H1 (cell line): Measurements from ENCODE around the gene ZCCHC12. TPM values are rescaled to one million over a fixed set of nuclear protein-coding genes. Genes with fewer than 3 reads are reported as not detected.

ENCODE experiments used
- CTCF ChIA-PET: fragments of 300-600 bp; sonication (Branson Sonifier 250); formaldehyde crosslinking; loops from one replicate; lab custom pipeline; 2021; ENCODE audit not compliant: partially characterized antibody; lab: Charles Lee
- POLR2A ChIA-PET: fragments of 300-600 bp; sonication (Branson Sonifier 250); formaldehyde crosslinking; loops from one replicate; lab custom pipeline; 2021; ENCODE audit warnings: inconsistent platforms; ENCODE audit not compliant: partially characterized antibody; lab: Charles Lee
- DNase-seq, 2 experiments: peaks; one replicate each; pipeline versions ENCODE4 v3.0.0 to v3.0.0-alpha.2; 2010 to 2022; ENCODE audit warnings: low spot score in 2 of 2, low read depth in 1 of 2, mixed read lengths in 1 of 2
- FAIRE-seq: peaks from 2 replicates; lab custom pipeline; 2011; peaks lifted over from hg19 to GRCh38; lab: Jason Lieb, UNC
- H2AFZ ChIP-seq: 2 replicates; pipeline ENCODE4 v1.8.1; 2012; ENCODE audit warnings: low read length, inconsistent platforms
- H2AK5ac ChIP-seq: 2 replicates; pipeline ENCODE4 v1.6.1; 2013; ENCODE audit warnings: low read depth, low read length
- H2BK120ac ChIP-seq: replicated peaks from 2 replicates; pipeline ENCODE3; 2013; ENCODE audit warnings: low read depth, low read length, inconsistent platforms
- H2BK12ac ChIP-seq: 2 replicates; pipeline ENCODE4 v1.6.1; 2013; ENCODE audit warnings: low read depth, low read length
- H2BK15ac ChIP-seq: 2 replicates; pipeline ENCODE4 v1.6.1; 2013; ENCODE audit warnings: low read length
- H2BK20ac ChIP-seq: 2 replicates; pipeline ENCODE4 v1.6.1; 2013; ENCODE audit warnings: low read length
- H2BK5ac ChIP-seq: 2 replicates; pipeline ENCODE4 v1.6.1; 2013; ENCODE audit warnings: low read depth, low read length
- H3K14ac ChIP-seq: 2 replicates; pipeline ENCODE4 v1.6.1; 2013; ENCODE audit warnings: inconsistent platforms; ENCODE audit not compliant: insufficient read length
- H3K18ac ChIP-seq: 2 replicates; pipeline ENCODE4 v1.6.1; 2013; ENCODE audit warnings: low read length; ENCODE audit errors: extremely low read depth
- H3K23ac ChIP-seq: 2 replicates; pipeline ENCODE4 v1.6.1; 2013; ENCODE audit warnings: inconsistent platforms; ENCODE audit not compliant: insufficient read length
- H3K23me2 ChIP-seq: 2 replicates; pipeline ENCODE4 v1.6.1; 2013; ENCODE audit warnings: low read depth, low read length
- H3K27ac ChIP-seq: 2 replicates; pipeline ENCODE4 v1.6.1; 2011; ENCODE audit warnings: low read depth, low read length, inconsistent platforms
- H3K27me3 ChIP-seq, 4 experiments: replicated peaks in 1 of 4; 1 replicate in 1 of 4; 2 replicates in 3 of 4; pipeline versions ENCODE4 v1.6.1 to v1.8.1; 2011 to 2013; ENCODE audit warnings: low read length in 3 of 4, mild to moderate bottlenecking in 3 of 4, inconsistent platforms in 2 of 4, mixed read lengths in 2 of 4, moderate library complexity in 1 of 4; ENCODE audit not compliant: control insufficient read depth in 3 of 4, insufficient read depth in 3 of 4; ENCODE audit errors: extremely low read depth in 1 of 4
- H3K36me3 ChIP-seq, 4 experiments: 2 replicates each; pipeline versions ENCODE4 v1.6.1 to v1.8.1; 2011 to 2013; ENCODE audit warnings: mild to moderate bottlenecking in 4 of 4, low read length in 3 of 4, moderate library complexity in 2 of 4, control low read depth in 1 of 4, inconsistent platforms in 1 of 4; ENCODE audit not compliant: insufficient read depth in 4 of 4, control insufficient read depth in 2 of 4
- H3K4ac ChIP-seq: replicated peaks from 2 replicates; pipeline ENCODE3; 2013; ENCODE audit warnings: low read length, low read depth, mixed read lengths, inconsistent platforms; ENCODE audit not compliant: insufficient read length
- H3K4me1 ChIP-seq, 4 experiments: replicated peaks in 1 of 4; 1 replicate in 1 of 4; 2 replicates in 3 of 4; pipeline versions ENCODE4 v1.6.1 to v1.8.1; 2011 to 2013; ENCODE audit warnings: low read length in 3 of 4, inconsistent platforms in 2 of 4, mixed read lengths in 1 of 4; ENCODE audit not compliant: insufficient read depth in 4 of 4, control insufficient read depth in 3 of 4
- H3K4me2 ChIP-seq, 2 experiments: 2 replicates each; pipeline versions ENCODE4 v1.6.1 to v1.8.1; 2011 to 2013; ENCODE audit warnings: low read depth in 2 of 2, low read length in 2 of 2, control low read depth in 1 of 2, inconsistent platforms in 1 of 2, mild to moderate bottlenecking in 1 of 2; ENCODE audit not compliant: insufficient read depth in 1 of 2
- H3K4me3 ChIP-seq, 4 experiments: fragments of 200-600, 300-600 bp in 1 of 4; sonication (generic), shearing (Covaris generic), sonication (Bioruptor Twin) in 1 of 4; 2 replicates each; pipeline versions ENCODE4 v1.5.1 to v1.8.1; 2011 to 2016; ENCODE audit warnings: low read length in 4 of 4, low read depth in 3 of 4, control low read depth in 2 of 4, inconsistent platforms in 2 of 4, mild to moderate bottlenecking in 2 of 4, mixed read lengths in 1 of 4, moderate library complexity in 1 of 4; ENCODE audit not compliant: insufficient read depth in 2 of 4; ENCODE audit errors: extremely low read depth in 1 of 4
- H3K56ac ChIP-seq: replicated peaks from 2 replicates; pipeline ENCODE3; 2013; ENCODE audit warnings: low read depth, mild to moderate bottlenecking, mixed read lengths, low read length, inconsistent platforms; ENCODE audit not compliant: insufficient read length
- H3K79me1 ChIP-seq: 2 replicates; pipeline ENCODE4 v1.6.1; 2013; ENCODE audit warnings: low read depth, low read length, control low read depth
- H3K79me2 ChIP-seq, 2 experiments: 2 replicates each; pipeline versions ENCODE4 v1.6.1 to v1.8.1; 2012 to 2013; ENCODE audit warnings: low read length in 2 of 2, mild to moderate bottlenecking in 2 of 2, inconsistent platforms in 1 of 2; ENCODE audit not compliant: insufficient read depth in 2 of 2, control insufficient read depth in 1 of 2
- H3K9ac ChIP-seq, 4 experiments: replicated peaks in 1 of 4; 1 replicate in 1 of 4; 2 replicates in 3 of 4; pipeline versions ENCODE4 v1.6.1 to v1.8.1; 2011 to 2013; ENCODE audit warnings: low read depth in 3 of 4, low read length in 3 of 4, control low read depth in 2 of 4, mild to moderate bottlenecking in 2 of 4, moderate library complexity in 2 of 4, inconsistent platforms in 1 of 4; ENCODE audit errors: extremely low read depth in 1 of 4
- H3K9me3 ChIP-seq, 2 experiments: 2 replicates each; pipeline versions ENCODE4 v1.6.1 to v1.8.1; 2012 to 2013; ENCODE audit warnings: mild to moderate bottlenecking in 2 of 2, moderate library complexity in 2 of 2, control low read depth in 1 of 2, inconsistent platforms in 1 of 2, low read depth in 1 of 2, low read length in 1 of 2, mixed read lengths in 1 of 2; ENCODE audit not compliant: insufficient read depth in 2 of 2
- H4K20me1 ChIP-seq, 2 experiments: replicated peaks in 1 of 2; 2 replicates each; pipeline versions ENCODE3 to v1.8.1; 2011 to 2013; ENCODE audit warnings: inconsistent platforms in 2 of 2, low read length in 2 of 2, mild to moderate bottlenecking in 1 of 2; ENCODE audit not compliant: insufficient read depth in 2 of 2, control insufficient read depth in 1 of 2
- H4K5ac ChIP-seq: 2 replicates; pipeline ENCODE4 v1.6.1; 2013; ENCODE audit warnings: low read length, low read depth, mixed read lengths, inconsistent platforms; ENCODE audit not compliant: insufficient read length
- H4K8ac ChIP-seq: 2 replicates; pipeline ENCODE4 v1.8.0; 2013; ENCODE audit warnings: mild to moderate bottlenecking, moderate library complexity, low read length, inconsistent platforms; ENCODE audit not compliant: insufficient read depth; ENCODE audit errors: extremely low read depth
- H4K91ac ChIP-seq: replicated peaks from 2 replicates; pipeline ENCODE3; 2013; ENCODE audit warnings: low read length, mixed read lengths, inconsistent platforms; ENCODE audit not compliant: insufficient read length
- BACH1 ChIP-seq: IDR thresholded peaks from 2 replicates; pipeline ENCODE4 v1.6.1; 2012; ENCODE audit warnings: low read length, improper control_type of control experiment
- BCL11A ChIP-seq, 2 experiments: IDR thresholded peaks; one replicate each; pipeline ENCODE4 v1.6.1; 2011; ENCODE audit warnings: low read depth in 2 of 2, low read length in 2 of 2, mild to moderate bottlenecking in 2 of 2
- CREB1 ChIP-seq: IDR thresholded peaks from 2 replicates; pipeline ENCODE4 v1.6.1; 2012; ENCODE audit warnings: inconsistent platforms
- FOSL1 ChIP-seq: IDR thresholded peaks from 2 replicates; pipeline ENCODE4 v1.6.1; 2011; ENCODE audit warnings: mild to moderate bottlenecking, low read depth, low read length, moderate library complexity; ENCODE audit not compliant: insufficient read depth
- GTF2F1 ChIP-seq: IDR thresholded peaks from 2 replicates; pipeline ENCODE4 v1.6.1; 2012; ENCODE audit warnings: low read depth, low read length, improper control_type of control experiment, borderline replicate concordance
- KDM4A ChIP-seq: IDR thresholded peaks from one replicate; pipeline ENCODE4 v1.7.1; 2012; ENCODE audit warnings: low read depth, mild to moderate bottlenecking, moderate library complexity, low read length, inconsistent platforms; ENCODE audit not compliant: severe bottlenecking
- KDM5A ChIP-seq: fragments of 200-600 bp; IDR thresholded peaks from 2 replicates; pipeline ENCODE4 v1.7.1; 2012; ENCODE audit warnings: mild to moderate bottlenecking, low read length, inconsistent platforms, mixed read lengths
- MAFK ChIP-seq: IDR thresholded peaks from 2 replicates; pipeline ENCODE4 v1.6.1; 2012; ENCODE audit warnings: low read depth, mild to moderate bottlenecking, improper control_type of control experiment, low read length
- NANOG ChIP-seq: IDR thresholded peaks from 2 replicates; pipeline ENCODE4 v1.6.1; 2011; ENCODE audit warnings: low read length, low read depth, mild to moderate bottlenecking, inconsistent platforms; ENCODE audit not compliant: insufficient read depth, poor library complexity, severe bottlenecking
- POLR2A ChIP-seq, 2 experiments: IDR thresholded peaks; 1 replicate in 1 of 2; 2 replicates in 1 of 2; pipeline ENCODE4 v1.6.1; 2011; ENCODE audit warnings: low read depth in 2 of 2, low read length in 2 of 2, mild to moderate bottlenecking in 2 of 2; ENCODE audit errors: control extremely low read depth in 1 of 2
- SAP30 ChIP-seq: fragments of 300-600 bp; sonication (generic); IDR thresholded peaks from 2 replicates; pipeline ENCODE4 v1.7.1; 2012; ENCODE audit warnings: low read length, moderate library complexity, mild to moderate bottlenecking, inconsistent platforms; ENCODE audit not compliant: insufficient read depth, insufficient replicate concordance
- SRF ChIP-seq: IDR thresholded peaks from 2 replicates; pipeline ENCODE4 v1.6.1; 2011; ENCODE audit warnings: mild to moderate bottlenecking, low read depth, low read length, moderate library complexity
- ZNF274 ChIP-seq: IDR thresholded peaks from 2 replicates; pipeline ENCODE4 v1.7.0; 2012; ENCODE audit warnings: low read length, borderline replicate concordance; ENCODE audit errors: extremely low read depth
- WGBS, 2 experiments: shearing (Covaris generic) in 1 of 2; methylation state at CpG; one replicate each; pipeline versions ENCODE4 v1.1.6 to v1.1.7; 2013 to 2015; ENCODE audit warnings: low lambda C conversion rate in 2 of 2, mixed read lengths in 2 of 2, inconsistent platforms in 1 of 2, low coverage in 1 of 2, missing lambda C conversion rate in 1 of 2; ENCODE audit not compliant: insufficient replicate concordance in 2 of 2, insufficient coverage in 1 of 2, insufficient read length in 1 of 2; ENCODE audit errors: extremely low coverage in 1 of 2, missing lambda C conversion rate in 1 of 2; 5-methylcytosine and 5-hydroxymethylcytosine counted together
- polyA plus RNA-seq, 7 experiments: library from polyadenylated mRNA; depleted of rRNA in 3 of 7; stranded (reverse) in 5 of 7; unstranded in 2 of 7; fragments of >200 nt in 5 of 7; fragments of 200-250 nt in 2 of 7; gene quantifications; 1 replicate in 5 of 7; 2 replicates in 1 of 7; 4 replicates in 1 of 7; pipeline versions ENCODE4 v1.2.1 to v1.2.3, GENCODE V29; 2011 to 2013; ENCODE audit warnings: missing spikeins in 2 of 7, mixed read lengths in 2 of 7
- total RNA-seq: library from RNA; stranded (reverse); fragmentation: NEBNext Ultra II Directional; extraction: Animal tissue kit (Norgen Biotek cat#: 25700); gene quantifications from 2 replicates; pipeline ENCODE4 v1.2.1, GENCODE V29; 2021

The ZCCHC12 gene
- total and polyA plus RNA-seq, 2 of the 8 experiments (the other 6 are each of a cell fraction or from before 2014, with no cell fraction given) = 0.76 to 1.3 TPM

GRCh38 chrX:118853596-118853995 is 30.0 kb downstream of the ZCCHC12 start:
- Histone ChIP-seq H3K56ac (no peak overlapping the region), H3K27me3 (no peaks in the 10 kb centered on the region), H3K9me3 (no peaks in the 10 kb centered on the region), H2BK12ac (no peak overlapping the region), H3K4me3 (no peak overlapping the region), H3K36me3 (no peaks in the 10 kb centered on the region), H3K79me2 (no peaks in the 10 kb centered on the region), H4K5ac (no peak overlapping the region), H2AFZ (no peak overlapping the region), H3K4ac (no peak overlapping the region), H2BK20ac (no peak overlapping the region), H3K14ac (no peak overlapping the region), H3K23me2 (no peaks in the 10 kb centered on the region), H4K8ac (no peak overlapping the region), H3K27ac (no peak overlapping the region), H2AK5ac (no peak overlapping the region), H3K18ac (no peak overlapping the region), H4K91ac (no peak overlapping the region), H3K4me2 (no peak overlapping the region), H3K4me1 (no peaks in the 10 kb centered on the region), H3K9ac (no peak overlapping the region), H4K20me1 (no peaks in the 10 kb centered on the region), H3K79me1 (no peaks in the 10 kb centered on the region), H3K23ac (no peak overlapping the region), H2BK15ac (no peak overlapping the region), H2BK120ac (no peak overlapping the region), H2BK5ac (no peak overlapping the region)
- ChIA-PET POLR2A (interaction anchor here (0.5 kb wide), 1 partner anchor 1891 kb away, joined by 3 read pairs; no protein-coding TSS in a partner anchor), CTCF (interaction anchor here (0.8 kb wide), 1 partner anchor 210 kb away, joined by 3 read pairs; no protein-coding TSS in a partner anchor)
- 91% methylated on average over 3 of the region's 3 CpGs; no CpG with 5 or more reads in 1 of the 2 experiments for WGBS, 2 experiments
- DNase-seq = no peak
- FAIRE-seq = no peak
- TF ChIP-seq NANOG = no peak
- TF ChIP-seq MAFK = no peak
- no peak for TF ChIP-seq KDM5A
- no peak for TF ChIP-seq BCL11A (IDR thresholded peaks at IDR 0.05; ENCODE audit: low read depth in 2 of 2, low read length in 2 of 2)
- TF ChIP-seq FOSL1 = no peak
- no peak for TF ChIP-seq ZNF274
- no peak for TF ChIP-seq POLR2A (IDR thresholded peaks at IDR 0.05; ENCODE audit: control extremely low read depth in 1 of 2, low read depth in 2 of 2, low read length in 2 of 2)
- no peak for TF ChIP-seq CREB1
- TF ChIP-seq SAP30 = no peak
- no peak for TF ChIP-seq SRF
- no peak for TF ChIP-seq KDM4A
- TF ChIP-seq GTF2F1 = no peak
- no peak for TF ChIP-seq BACH1
